K562 (cell line): Measurements from ENCODE around the gene TSSK2. TPM values are rescaled to one million over a fixed set of nuclear protein-coding genes. Genes with fewer than 3 reads are reported as not detected.

Experiments used
- FOS ChIP-seq: IDR thresholded peaks from 3 replicates; pipeline ENCODE4 v1.6.1; 2011; ENCODE audit not compliant: insufficient read length; ENCODE audit errors: extremely low read depth
- HBP1 ChIP-seq: fragments of 450-650 bp; formaldehyde crosslinking; IDR thresholded peaks from 2 replicates; pipeline ENCODE4 v1.4.0; 2022; ENCODE audit warnings: missing genetic modification characterization
- IFI16 ChIP-seq: fragments of 250-450 bp; sonication (Bioruptor Pico); IDR thresholded peaks from 2 replicates; pipeline ENCODE4 v2.1.2; 2022; ENCODE audit warnings: mild to moderate bottlenecking, inconsistent platforms
- RBM34 ChIP-seq: fragments of 200-400 bp; formaldehyde crosslinking; IDR thresholded peaks from 2 replicates; pipeline ENCODE4 v1.6.1; 2018; ENCODE audit warnings: low read length, borderline replicate concordance; ENCODE audit not compliant: insufficient read depth
- XRCC5 ChIP-seq: fragments of 200-400 bp; formaldehyde crosslinking; IDR thresholded peaks from 2 replicates; pipeline ENCODE4 v1.6.1; 2017; ENCODE audit warnings: low read depth, mild to moderate bottlenecking, low read length
- ZNF274 ChIP-seq: IDR thresholded peaks from 2 replicates; pipeline ENCODE4 v1.6.1; 2011; ENCODE audit warnings: low read depth, mild to moderate bottlenecking, low read length, moderate library complexity, borderline replicate concordance
- ZNF592 ChIP-seq: fragments of 450-650 bp; IDR thresholded peaks from 2 replicates; pipeline ENCODE4 v1.6.1; 2017; ENCODE audit warnings: antibody characterized with exemption, mild to moderate bottlenecking
- polyA plus RNA-seq, 8 experiments: library from polyadenylated mRNA; depleted of rRNA in 4 of 8; stranded (reverse) in 5 of 8; unstranded in 3 of 8; fragments of >200 nt; fragmentation: Nextera tagmentation in 2 of 8; fragmentation: Illumina TruSeq in 1 of 8; extraction: Ambion mirVana in 2 of 8; extraction: Trizol in 1 of 8; gene quantifications; 2 replicates each; pipeline versions ENCODE4 v1.2.1 to v1.2.3, GENCODE V29; 2011 to 2014; ENCODE audit warnings: inconsistent platforms in 1 of 8, missing spikeins in 1 of 8
- total RNA-seq, 7 experiments: library from RNA; depleted of rRNA in 6 of 7; stranded (reverse); fragments of >200 nt in 6 of 7; fragmentation: Illumina TruSeq in 2 of 7; extraction: Trizol in 2 of 7; gene quantifications; 2 replicates each; pipeline versions ENCODE4 v1.2.1 to v1.2.3, GENCODE V29; 2011 to 2021; ENCODE audit warnings: low replicate concordance in 1 of 7
- TF ChIP-seq, protein P1 (sequence below), 2 experiments: fragments of 450-650 bp; IDR thresholded peaks; 2 replicates each; pipeline ENCODE4 v1.6.1; 2016; ENCODE audit warnings: mild to moderate bottlenecking in 2 of 2, borderline replicate concordance in 1 of 2, low read depth in 1 of 2, moderate library complexity in 1 of 2
- TF ChIP-seq, protein P2 (sequence below): fragments of 450-650 bp; IDR thresholded peaks from 2 replicates; pipeline ENCODE4 v1.6.1; 2014; ENCODE audit warnings: low read depth, mild to moderate bottlenecking, moderate library complexity, borderline replicate concordance

Gene TSSK2
- total and polyA plus RNA-seq, 9 of the 15 experiments (the other 6 are each of a cell fraction or from before 2014, with no cell fraction given): 0.04 TPM; not detected in 8

GRCh38 chr22:19177164-19178064 lies 46.3 kb downstream of the TSSK2 start (continued):
- TF ChIP-seq, protein P1, sequence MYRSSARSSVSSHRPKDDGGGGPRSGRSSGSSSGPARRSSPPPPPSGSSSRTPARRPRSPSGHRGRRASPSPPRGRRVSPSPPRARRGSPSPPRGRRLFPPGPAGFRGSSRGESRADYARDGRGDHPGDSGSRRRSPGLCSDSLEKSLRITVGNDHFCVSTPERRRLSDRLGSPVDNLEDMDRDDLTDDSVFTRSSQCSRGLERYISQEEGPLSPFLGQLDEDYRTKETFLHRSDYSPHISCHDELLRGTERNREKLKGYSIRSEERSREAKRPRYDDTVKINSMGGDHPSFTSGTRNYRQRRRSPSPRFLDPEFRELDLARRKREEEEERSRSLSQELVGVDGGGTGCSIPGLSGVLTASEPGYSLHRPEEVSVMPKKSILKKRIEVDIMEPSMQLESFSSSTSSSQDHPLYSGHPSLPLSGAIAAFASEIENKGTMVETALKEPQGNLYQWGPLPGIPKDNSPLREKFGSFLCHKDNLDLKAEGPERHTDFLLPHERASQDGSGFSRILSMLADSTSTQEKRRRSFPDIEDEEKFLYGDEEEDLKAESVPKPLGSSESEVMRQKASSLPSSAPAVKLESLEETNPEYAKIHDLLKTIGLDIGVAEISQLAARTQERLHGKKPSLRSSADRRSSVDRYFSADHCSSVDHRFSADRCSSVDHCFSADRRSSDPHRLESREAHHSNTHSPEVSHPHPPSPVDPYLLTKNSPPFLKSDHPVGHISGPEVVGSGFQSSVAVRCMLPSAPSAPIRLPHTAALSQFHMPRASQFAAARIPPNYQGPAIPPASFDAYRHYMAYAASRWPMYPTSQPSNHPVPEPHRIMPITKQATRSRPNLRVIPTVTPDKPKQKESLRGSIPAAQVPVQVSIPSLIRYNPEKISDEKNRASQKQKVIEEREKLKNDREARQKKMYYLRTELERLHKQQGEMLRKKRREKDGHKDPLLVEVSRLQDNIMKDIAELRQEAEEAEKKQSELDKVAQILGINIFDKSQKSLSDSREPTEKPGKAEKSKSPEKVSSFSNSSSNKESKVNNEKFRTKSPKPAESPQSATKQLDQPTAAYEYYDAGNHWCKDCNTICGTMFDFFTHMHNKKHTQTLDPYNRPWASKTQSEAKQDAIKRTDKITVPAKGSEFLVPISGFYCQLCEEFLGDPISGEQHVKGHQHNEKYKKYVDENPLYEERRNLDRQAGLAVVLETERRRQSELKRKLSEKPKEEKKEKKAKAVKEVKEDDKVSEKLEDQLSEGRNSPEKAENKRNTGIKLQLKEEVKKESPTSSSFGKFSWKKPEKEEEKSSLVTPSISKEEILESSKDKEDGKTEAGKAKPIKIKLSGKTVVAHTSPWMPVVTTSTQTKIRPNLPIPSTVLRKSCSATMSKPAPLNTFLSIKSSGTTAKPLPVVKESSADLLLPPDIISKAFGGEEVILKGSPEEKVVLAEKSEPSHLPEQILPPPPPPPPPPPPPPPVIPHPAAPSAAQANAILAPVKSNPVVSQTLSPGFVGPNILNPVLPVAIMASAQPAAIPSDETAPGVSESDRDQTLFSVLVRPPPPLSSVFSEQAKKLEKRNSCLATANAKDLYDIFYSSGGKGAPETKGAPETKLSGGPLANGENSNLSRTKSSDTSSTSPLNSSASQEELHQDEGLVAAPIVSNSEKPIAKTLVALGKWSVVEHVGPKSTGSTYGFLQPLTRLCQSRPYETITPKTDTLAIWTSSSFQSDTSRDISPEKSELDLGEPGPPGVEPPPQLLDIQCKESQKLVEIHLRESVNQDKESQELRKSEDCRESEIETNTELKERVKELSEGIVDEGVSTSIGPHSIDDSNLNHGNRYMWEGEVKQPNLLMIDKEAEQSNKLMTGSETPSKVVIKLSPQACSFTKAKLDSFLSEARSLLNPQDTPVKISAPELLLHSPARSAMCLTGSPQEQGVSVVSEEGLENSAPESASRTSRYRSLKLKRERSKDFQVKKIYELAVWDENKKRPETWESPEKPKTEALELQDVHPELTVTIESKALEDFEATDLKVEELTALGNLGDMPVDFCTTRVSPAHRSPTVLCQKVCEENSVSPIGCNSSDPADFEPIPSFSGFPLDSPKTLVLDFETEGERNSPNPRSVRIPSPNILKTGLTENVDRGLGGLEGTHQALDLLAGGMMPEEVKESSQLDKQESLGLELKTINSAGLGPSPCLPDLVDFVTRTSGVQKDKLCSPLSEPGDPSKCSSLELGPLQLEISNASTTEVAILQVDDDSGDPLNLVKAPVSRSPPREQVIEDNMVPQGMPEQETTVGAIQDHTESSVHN (IDR thresholded peaks at IDR 0.05; ENCODE audit: borderline replicate concordance in 1 of 2, low read depth in 1 of 2): no peak
- no peak for TF ChIP-seq ZNF592
- no peak for TF ChIP-seq RBM34
- no peak for TF ChIP-seq HBP1 (CRISPR knock-in tag)
- TF ChIP-seq ZNF274: peak; percentile 39; the same call in 1 of the 2 replicates
- TF ChIP-seq IFI16: peak; percentile 32; the same call in 1 of the 2 replicates
- no peak for TF ChIP-seq XRCC5
- no peak for TF ChIP-seq FOS
- TF ChIP-seq, protein P2, sequence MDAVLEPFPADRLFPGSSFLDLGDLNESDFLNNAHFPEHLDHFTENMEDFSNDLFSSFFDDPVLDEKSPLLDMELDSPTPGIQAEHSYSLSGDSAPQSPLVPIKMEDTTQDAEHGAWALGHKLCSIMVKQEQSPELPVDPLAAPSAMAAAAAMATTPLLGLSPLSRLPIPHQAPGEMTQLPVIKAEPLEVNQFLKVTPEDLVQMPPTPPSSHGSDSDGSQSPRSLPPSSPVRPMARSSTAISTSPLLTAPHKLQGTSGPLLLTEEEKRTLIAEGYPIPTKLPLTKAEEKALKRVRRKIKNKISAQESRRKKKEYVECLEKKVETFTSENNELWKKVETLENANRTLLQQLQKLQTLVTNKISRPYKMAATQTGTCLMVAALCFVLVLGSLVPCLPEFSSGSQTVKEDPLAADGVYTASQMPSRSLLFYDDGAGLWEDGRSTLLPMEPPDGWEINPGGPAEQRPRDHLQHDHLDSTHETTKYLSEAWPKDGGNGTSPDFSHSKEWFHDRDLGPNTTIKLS: no peak
